OCI-LY1 (cell line): Measurements from ENCODE around the gene PRSS22.

Experiments
- H2AFZ ChIP-seq: fragments of 200-600 bp; sonication (generic), shearing (Covaris generic); 2 replicates; pipeline ENCODE4 v1.6.0; 2014; ENCODE audit warnings: antibody characterized with exemption, mild to moderate bottlenecking, low read length
- H3F3A ChIP-seq: fragments of 200-600 bp; sonication (generic), shearing (Covaris generic); 2 replicates; pipeline ENCODE4 v1.6.0; 2014; ENCODE audit warnings: mild to moderate bottlenecking, antibody characterized with exemption, low read length, moderate library complexity; ENCODE audit not compliant: insufficient read depth
- H3K27ac ChIP-seq: fragments of 200-600 bp; sonication (generic); 2 replicates; pipeline ENCODE4 v1.5.1; 2014; ENCODE audit warnings: low read length, mixed run types, mild to moderate bottlenecking, low read depth; ENCODE audit not compliant: poor library complexity, severe bottlenecking
- H3K27me3 ChIP-seq: fragments of 200-600 bp; sonication (generic); 2 replicates; pipeline ENCODE4 v1.6.0; 2014; ENCODE audit warnings: antibody characterized with exemption, mild to moderate bottlenecking, low read length, moderate library complexity; ENCODE audit not compliant: insufficient read depth
- H3K36me3 ChIP-seq: fragments of 200-600 bp; sonication (generic); 2 replicates; pipeline ENCODE4 v1.6.1; 2014; ENCODE audit warnings: mild to moderate bottlenecking, antibody characterized with exemption, low read length, moderate library complexity, mixed read lengths; ENCODE audit not compliant: insufficient read depth
- H3K4me1 ChIP-seq: fragments of 200-600 bp; sonication (generic); 2 replicates; pipeline ENCODE4 v1.5.1; 2014; ENCODE audit warnings: mild to moderate bottlenecking, low read length, moderate library complexity; ENCODE audit not compliant: insufficient read depth, severe bottlenecking
- H3K4me2 ChIP-seq: fragments of 200-600 bp; sonication (generic), shearing (Covaris generic); 2 replicates; pipeline ENCODE4 v1.6.1; 2014; ENCODE audit warnings: low read length
- H3K4me3 ChIP-seq: fragments of 200-600 bp; sonication (generic); 2 replicates; pipeline ENCODE4 v1.5.1; 2014; ENCODE audit warnings: low read length, low read depth, mild to moderate bottlenecking, mixed read lengths; ENCODE audit not compliant: poor library complexity, severe bottlenecking
- H3K79me2 ChIP-seq: fragments of 200-600 bp; shearing (Covaris generic); 2 replicates; pipeline ENCODE4 v1.6.1; 2016; ENCODE audit warnings: mixed run types, low read length, mixed read lengths; ENCODE audit not compliant: insufficient read depth
- H3K9ac ChIP-seq: fragments of 200-600 bp; sonication (generic), shearing (Covaris generic); 2 replicates; pipeline ENCODE4 v1.6.1; 2014; ENCODE audit warnings: mild to moderate bottlenecking, low read length, mixed read lengths
- H3K9me2 ChIP-seq: fragments of 200-600 bp; sonication (generic), shearing (Covaris generic); 2 replicates; pipeline ENCODE4 v1.6.1; 2014; ENCODE audit warnings: low read depth, mild to moderate bottlenecking, low read length, mixed read lengths
- H3K9me3 ChIP-seq: fragments of 200-600 bp; shearing (Covaris generic); 2 replicates; pipeline ENCODE4 v1.6.1; 2014; ENCODE audit warnings: low read length, mixed read lengths
- H4K20me1 ChIP-seq: fragments of 200-600 bp; sonication (generic), shearing (Covaris generic); 2 replicates; pipeline ENCODE4 v1.6.0; 2016; ENCODE audit warnings: mild to moderate bottlenecking, low read length; ENCODE audit not compliant: insufficient read depth
- CTCF ChIP-seq: fragments of 200-600 bp; sonication (generic), shearing (Covaris generic); IDR thresholded peaks from 2 replicates; pipeline ENCODE4 v1.5.1; 2017; ENCODE audit warnings: mild to moderate bottlenecking, antibody characterized with exemption, low read length, moderate library complexity, mixed read lengths
- EZH2 ChIP-seq: fragments of 200-600 bp; sonication (generic), shearing (Covaris generic); IDR thresholded peaks from 2 replicates; pipeline ENCODE4 v1.8.0; 2017; ENCODE audit warnings: borderline replicate concordance, mixed run types, mild to moderate bottlenecking, antibody characterized with exemption, low read length, moderate library complexity, mixed read lengths

Gene PRSS22

GRCh38 chr16:2898831-2899563 is 41.0 kb upstream of the PRSS22 start:
- no peaks in the 10 kb centered on the region for H3K79me2 ChIP-seq
- H3K4me1 ChIP-seq: peaks cover 4% of the 10 kb centered on the region
- H3K27ac ChIP-seq: no peak overlapping the region
- H3K9me2 ChIP-seq: no peaks in the 10 kb centered on the region
- TF ChIP-seq CTCF: no peak
- no peak for TF ChIP-seq EZH2
- no peak overlapping the region for H3K4me2 ChIP-seq
- H3K4me3 ChIP-seq: no peak overlapping the region
- H4K20me1 ChIP-seq: no peaks in the 10 kb centered on the region
- H3K36me3 ChIP-seq: no peaks in the 10 kb centered on the region
- H3K9ac ChIP-seq: no peak overlapping the region
- H3F3A ChIP-seq: no peaks in the 10 kb centered on the region
- H2AFZ ChIP-seq: no peak overlapping the region
- no peaks in the 10 kb centered on the region for H3K27me3 ChIP-seq
- no peaks in the 10 kb centered on the region for H3K9me3 ChIP-seq

- TF ChIP-seq EZH2: no peak
- no peak for TF ChIP-seq CTCF
- H3K4me2 ChIP-seq: no peak overlapping the region
- H4K20me1 ChIP-seq: no peaks in the 10 kb centered on the region
- H3K9me2 ChIP-seq: no peaks in the 10 kb centered on the region
- H3K4me3 ChIP-seq: no peak overlapping the region
- no peak overlapping the region for H2AFZ ChIP-seq
- H3K27me3 ChIP-seq: no peaks in the 10 kb centered on the region
- H3K79me2 ChIP-seq: no peaks in the 10 kb centered on the region
- H3K9me3 ChIP-seq: no peaks in the 10 kb centered on the region
- no peaks in the 10 kb centered on the region for H3F3A ChIP-seq
- H3K4me1 ChIP-seq: no peaks in the 10 kb centered on the region
- no peak overlapping the region for H3K27ac ChIP-seq
- no peak overlapping the region for H3K9ac ChIP-seq
- no peaks in the 10 kb centered on the region for H3K36me3 ChIP-seq
Measured at GRCh38 chr16:2897110-2897509, 39.1 kb upstream of the PRSS22 start.

- Histone ChIP-seq H3K27me3 (no peaks in the 10 kb centered on the region), H3K9me3 (no peaks in the 10 kb centered on the region), H3K4me3 (no peak overlapping the region), H3F3A (no peaks in the 10 kb centered on the region), H2AFZ (no peak overlapping the region), H3K9ac (no peak overlapping the region), H3K4me1 (no peaks in the 10 kb centered on the region), H3K4me2 (no peak overlapping the region), H3K27ac (no peak overlapping the region), H3K9me2 (no peaks in the 10 kb centered on the region), H3K79me2 (no peaks in the 10 kb centered on the region), H3K36me3 (no peaks in the 10 kb centered on the region), H4K20me1 (no peaks in the 10 kb centered on the region)
- no peak for TF ChIP-seq CTCF
- TF ChIP-seq EZH2: no peak
Measured at GRCh38 chr16:2896480-2897010, 38.6 kb upstream of the PRSS22 start.
